HG03457 (cell line): ENCODE results near the gene DUSP22.

Source experiments
- ATAC-seq: cut with Tn5 transposase; IDR thresholded peaks from one replicate; pipeline ENCODE4 v1.9.1; 2021; ENCODE audit warnings: moderate number of reproducible peaks; ENCODE audit not compliant: unreplicated experiment

Gene DUSP22

DNA sequence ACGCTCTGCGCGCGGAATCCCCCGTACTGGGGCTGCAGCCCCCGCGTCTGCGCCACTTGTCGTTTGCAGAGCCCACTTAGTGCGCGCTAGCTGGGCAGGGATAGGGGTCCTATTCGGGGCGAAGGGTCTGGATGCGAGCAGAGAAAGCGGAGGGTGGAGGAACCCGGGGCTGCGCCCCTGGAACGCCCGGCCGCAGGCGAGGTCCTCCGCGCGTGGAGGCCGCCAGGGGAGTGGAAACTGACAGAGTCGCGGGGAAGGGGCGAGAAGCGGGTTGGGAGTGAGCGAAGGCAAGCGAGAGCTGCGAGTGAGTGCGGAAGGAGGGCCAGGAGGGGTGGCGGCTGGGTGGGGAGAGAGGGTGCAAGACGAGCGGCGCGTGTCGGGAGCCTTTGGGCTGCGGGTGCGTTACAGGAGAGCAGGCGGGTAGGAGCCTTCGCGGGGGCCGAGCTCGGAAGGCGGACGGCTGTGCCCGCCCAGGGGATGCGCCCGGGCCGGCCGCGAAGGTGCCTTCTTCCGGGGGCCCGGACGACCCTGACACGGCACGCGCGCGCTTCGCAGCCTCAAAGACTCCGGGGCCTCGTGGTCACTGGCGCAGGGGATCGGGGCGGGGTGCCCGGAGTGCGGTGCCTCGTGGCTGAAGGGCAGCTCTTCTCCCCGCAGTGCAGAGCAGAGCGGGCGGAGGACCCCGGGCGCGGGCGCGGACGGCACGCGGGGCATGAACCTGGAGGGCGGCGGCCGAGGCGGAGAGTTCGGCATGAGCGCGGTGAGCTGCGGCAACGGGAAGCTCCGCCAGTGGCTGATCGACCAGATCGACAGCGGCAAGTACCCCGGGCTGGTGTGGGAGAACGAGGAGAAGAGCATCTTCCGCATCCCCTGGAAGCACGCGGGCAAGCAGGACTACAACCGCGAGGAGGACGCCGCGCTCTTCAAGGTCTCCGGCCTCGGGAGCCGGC lies 100.4 kb downstream of the DUSP22 start:
- ATAC-seq = no peak

DNA sequence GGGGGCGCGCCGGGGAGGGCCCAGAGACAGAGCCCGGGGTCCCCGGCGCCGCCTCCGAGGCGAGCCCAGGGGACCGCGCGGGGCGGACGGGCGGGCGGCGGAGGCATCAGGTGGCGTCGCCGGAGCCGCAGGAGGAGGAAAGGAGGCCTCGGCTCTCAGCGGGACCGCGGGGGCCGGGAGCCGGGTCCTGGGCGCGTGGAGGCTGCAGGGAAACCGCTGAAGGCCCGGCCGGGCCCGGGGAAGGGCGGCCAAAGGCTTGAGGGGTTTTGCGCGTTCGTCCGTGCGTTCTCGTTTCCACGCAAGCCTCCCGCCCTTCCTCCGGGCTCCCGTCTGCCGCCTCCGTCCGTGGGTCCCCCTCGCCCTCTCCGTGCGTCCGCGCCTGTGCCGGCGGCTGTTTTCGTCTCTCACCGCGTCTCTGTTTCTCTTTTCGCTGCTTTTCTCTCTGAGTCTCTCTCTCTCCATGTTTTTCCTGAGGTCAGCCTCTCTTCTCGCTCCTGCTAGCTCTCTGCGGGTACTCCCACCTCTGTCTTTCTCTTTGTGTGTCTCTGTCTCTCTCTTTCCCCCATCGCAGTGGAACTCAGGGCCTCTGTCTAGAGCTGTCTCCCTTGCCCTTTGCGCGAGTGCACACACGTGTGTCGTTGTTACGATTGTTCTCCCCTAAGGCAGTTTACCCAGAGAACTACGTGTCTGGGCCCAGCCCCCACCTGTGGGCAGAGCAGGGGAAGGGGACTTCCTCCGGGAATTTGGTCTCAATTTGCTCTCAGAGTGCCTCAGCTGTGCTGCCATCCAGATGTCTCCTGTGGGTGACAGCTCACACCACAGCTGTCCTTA lies 101.3 kb downstream of the DUSP22 start:
- no peak for ATAC-seq

DNA sequence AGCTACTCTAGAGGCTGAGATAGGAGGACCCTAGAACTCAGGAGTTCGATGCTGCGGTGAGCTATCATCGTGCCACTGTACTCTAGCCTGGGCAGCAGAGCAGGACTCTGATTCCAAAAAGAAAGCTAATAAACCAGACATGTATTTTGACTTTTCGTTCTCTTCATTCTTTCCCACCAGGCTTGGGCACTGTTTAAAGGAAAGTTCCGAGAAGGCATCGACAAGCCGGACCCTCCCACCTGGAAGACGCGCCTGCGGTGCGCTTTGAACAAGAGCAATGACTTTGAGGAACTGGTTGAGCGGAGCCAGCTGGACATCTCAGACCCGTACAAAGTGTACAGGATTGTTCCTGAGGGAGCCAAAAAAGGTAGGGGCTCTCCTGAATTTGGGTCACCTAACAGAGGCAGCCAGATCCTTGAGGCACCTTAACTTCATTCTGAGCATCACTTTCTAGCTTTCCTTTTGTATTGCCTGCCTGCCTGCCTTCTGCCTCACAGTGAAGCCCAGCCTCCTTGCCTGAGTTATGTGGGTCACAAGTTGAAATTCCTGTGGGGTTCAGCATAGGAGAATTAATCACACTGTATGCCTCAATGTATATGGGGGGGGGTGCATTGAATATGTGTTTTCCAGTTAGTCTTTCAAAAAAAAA lies 102.5 kb downstream of the DUSP22 start:
- ATAC-seq = no peak

DNA sequence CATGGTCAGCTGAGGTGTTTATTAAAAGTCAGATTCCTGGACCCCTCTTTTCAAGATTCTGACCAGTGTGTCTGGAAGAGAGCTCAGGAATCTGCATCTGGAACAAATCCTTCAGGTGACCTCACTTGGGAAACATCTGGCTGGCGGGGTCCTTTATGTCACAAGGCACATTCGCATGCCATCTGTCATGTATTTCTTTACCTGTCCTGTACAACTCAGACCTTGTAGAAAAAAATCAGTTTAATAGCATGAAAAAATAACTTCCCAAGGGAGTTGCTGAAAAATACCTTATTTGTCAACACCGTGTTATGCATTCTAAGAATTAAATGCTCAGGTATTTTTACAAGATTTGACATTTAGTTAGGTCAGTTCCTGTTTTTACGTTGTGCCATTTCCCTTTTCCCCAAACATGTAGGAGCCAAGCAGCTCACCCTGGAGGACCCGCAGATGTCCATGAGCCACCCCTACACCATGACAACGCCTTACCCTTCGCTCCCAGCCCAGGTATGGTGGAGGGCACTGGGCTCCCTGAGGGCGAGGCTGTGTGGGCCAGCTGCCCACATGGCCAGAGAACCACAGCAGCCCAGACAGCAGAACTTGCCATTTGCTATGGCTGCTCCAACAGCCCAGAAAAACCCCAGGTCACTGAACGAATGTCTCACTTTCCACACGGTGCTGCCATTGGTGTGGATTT lies 103.3 kb downstream of the DUSP22 start:
- no peak for ATAC-seq

DNA sequence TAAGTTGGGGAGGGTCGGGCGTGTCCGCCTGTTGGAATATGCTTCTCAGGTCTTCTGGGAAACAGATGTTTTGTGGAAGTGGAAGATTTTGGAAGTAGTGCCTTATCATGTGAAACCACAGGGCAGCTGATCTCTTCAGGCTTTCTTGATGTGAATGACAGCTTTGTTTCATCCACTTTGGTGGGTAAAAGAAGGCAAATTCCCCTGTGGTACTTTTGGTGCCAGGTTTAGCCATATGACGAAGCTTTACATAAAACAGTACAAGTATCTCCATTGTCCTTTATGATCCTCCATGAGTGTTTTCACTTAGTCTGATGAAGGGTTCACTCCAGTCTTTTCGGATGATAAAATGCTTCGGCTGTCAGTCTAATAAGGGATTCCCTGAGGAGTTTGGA lies 103.8 kb downstream of the DUSP22 start:
- ATAC-seq = no peak

DNA sequence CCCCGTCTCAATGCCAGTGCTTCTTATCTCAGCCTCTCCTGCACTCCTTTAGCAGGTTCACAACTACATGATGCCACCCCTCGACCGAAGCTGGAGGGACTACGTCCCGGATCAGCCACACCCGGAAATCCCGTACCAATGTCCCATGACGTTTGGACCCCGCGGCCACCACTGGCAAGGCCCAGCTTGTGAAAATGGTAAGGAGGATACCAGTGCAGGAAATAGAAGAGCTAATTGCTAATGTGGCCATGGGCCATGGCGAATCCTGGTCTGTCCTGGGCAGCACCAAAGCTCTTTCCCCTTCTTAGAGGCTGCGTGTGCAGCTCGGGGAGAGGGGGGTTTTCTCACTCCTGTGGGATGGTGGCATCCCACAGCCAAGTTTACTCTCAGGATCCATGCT lies 104.8 kb downstream of the DUSP22 start:
- ATAC-seq = no peak

DNA sequence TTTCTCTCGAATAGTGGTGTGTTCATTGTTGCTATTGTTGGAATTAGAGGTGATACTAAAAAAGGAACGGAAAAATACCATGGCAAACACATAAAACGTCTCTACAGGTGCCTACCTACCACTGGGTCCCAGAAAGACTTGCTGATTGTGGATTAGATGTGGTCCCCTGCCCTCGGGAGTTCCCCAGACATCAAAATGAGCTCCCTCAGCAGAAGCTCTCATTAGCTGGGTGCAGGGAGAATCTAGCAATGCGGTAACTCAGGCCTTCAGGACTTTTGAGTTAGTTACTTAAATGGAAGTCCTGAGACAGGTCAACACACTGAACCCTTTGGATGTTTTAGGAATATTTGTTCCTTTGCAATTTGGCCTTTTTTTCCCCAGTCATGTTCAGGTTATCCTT lies 105.3 kb downstream of the DUSP22 start:
- no peak for ATAC-seq

DNA sequence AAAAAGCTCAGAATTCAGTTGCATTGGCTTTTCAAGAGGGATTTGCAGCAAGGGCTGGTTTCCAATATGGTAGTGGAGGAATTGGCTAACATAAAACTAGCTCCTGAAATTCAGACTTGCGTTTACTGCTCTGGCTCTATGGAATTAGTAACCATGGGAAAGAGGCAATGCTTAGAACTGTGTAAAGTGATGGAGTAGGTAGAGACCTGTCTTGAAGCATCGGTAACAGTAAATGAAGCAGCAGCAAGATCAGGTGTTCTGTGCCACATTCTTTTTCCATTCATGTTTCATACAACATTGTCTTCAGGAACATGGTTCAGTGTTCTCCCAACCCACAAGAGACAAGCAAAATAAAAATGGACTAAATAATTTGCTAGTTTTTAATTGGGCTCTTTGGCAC lies 105.8 kb downstream of the DUSP22 start:
- ATAC-seq = no peak

DNA sequence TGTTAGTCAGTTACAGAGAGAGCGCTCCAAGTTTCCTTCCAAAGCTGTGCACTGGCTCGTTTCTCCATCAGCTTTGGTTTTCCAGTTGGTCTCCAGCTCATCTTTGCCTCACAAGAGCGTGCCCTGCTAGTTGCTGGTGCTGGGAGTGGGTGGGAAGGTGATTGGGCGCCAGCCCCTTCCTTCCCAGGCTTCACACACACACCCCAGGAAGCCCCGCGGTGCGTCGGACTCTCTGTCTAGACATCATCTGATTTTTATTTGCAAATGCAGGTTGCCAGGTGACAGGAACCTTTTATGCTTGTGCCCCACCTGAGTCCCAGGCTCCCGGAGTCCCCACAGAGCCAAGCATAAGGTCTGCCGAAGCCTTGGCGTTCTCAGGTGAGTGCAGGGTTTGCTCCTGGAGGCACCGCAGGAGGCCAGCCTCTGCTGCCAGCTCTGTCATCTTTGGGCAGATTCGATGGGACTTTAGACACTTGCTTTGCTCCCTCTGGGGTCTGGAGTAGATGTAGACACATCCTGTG lies 106.3 kb downstream of the DUSP22 start:
- no peak for ATAC-seq

DNA sequence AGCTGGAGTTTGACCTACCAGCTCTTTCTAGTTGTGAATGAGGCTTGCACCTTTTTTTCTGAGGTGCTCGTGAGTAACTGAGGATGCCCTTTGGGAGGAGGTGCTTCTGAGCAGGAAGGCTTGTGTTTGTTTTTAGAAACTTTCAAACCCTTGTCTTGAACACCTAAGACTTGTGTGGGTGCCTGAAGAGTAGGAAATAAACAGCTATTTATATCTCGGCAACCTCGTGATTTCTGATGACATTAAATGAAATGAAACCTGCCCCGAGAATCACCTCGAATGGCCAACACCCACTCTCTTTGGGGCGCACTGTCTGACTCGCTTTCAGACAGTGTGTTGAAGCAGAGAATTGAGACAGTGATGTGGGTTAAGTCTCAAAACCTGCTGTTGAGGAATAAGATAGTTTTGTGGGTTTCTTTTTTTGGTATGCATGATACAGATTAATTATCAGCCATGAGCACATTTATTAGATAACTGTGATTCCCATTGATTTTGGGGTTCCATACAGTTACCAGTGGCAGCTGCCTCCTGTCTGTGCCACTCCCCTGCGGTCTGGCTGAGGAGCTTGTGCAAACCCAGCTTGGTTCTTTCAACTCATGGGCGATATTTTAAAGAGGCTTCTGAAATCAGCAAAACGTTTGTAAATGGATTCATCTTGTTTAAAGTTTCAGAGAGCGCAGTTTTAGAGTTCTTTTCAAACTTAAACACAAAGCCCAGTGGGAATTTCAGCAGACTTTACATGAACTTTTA lies 107.7 kb downstream of the DUSP22 start:
- no peak for ATAC-seq

DNA sequence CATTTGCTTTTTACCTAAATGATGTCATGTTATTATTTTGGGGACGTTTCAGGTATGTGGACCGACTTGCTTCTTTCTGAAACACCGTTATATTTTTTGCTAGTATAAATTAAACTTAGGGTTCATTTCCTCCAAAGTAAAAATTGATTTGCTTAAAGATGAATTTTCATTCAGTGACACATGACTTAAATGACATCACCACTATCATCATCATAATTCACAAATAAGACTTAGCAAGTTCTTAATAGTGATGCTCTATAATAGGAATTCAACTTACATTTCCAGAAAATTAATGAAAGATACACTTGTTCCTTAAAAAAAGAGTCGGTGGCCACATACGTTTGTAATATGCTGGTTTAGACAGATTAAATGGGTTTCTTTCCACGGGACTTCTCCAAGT lies 108.5 kb downstream of the DUSP22 start:
- no peak for ATAC-seq
